Activated B cell treated with CpG ODN at 0.5 μM for 24 hours (primary cell): ENCODE measurements around the gene NOP9. TPM values are rescaled to one million over a fixed set of nuclear protein-coding genes. Genes with fewer than 3 reads are reported as not detected.

Source experiments
- ATAC-seq: fragments of 200-7000 bp; cut with Tn5 transposase; one replicate; pipeline ENCODE4 v1.10.0; 2021; ENCODE audit warnings: low read depth, mild to moderate bottlenecking, moderate library complexity
- CTCF ChIA-PET: fragments of 350-600 bp; sonication (Branson Sonifier 250); formaldehyde crosslinking; loops from one replicate; lab custom pipeline; 2021; ENCODE audit warnings: antibody characterized with exemption; lab: Charles Lee
- POLR2A ChIA-PET: fragments of 350-600 bp; sonication (Branson Sonifier 250); formaldehyde crosslinking; loops from one replicate; lab custom pipeline; 2021; ENCODE audit warnings: antibody characterized with exemption; lab: Charles Lee
- DNase-seq: peaks from one replicate; pipeline ENCODE4 v3.0.0; 2022
- H3K27ac Mint-ChIP-seq: one replicate; pipeline ENCODE4 v1.8.0; 2020; ENCODE audit warnings: mixed read lengths
- H3K27me3 Mint-ChIP-seq: one replicate; pipeline ENCODE4 v1.8.0; 2021; ENCODE audit warnings: mixed read lengths
- H3K36me3 Mint-ChIP-seq: one replicate; pipeline ENCODE4 v1.8.0; 2021; ENCODE audit warnings: low read depth, mixed read lengths
- H3K4me1 Mint-ChIP-seq: one replicate; pipeline ENCODE4 v1.8.0; 2021; ENCODE audit warnings: mixed read lengths
- H3K4me3 Mint-ChIP-seq: one replicate; pipeline ENCODE4 v1.8.0; 2020; ENCODE audit warnings: mild to moderate bottlenecking, mixed read lengths
- H3K9me3 Mint-ChIP-seq: one replicate; pipeline ENCODE4 v1.8.0; 2020; ENCODE audit warnings: mixed read lengths
- CTCF ChIP-seq: fragments of 200-600 bp; IDR thresholded peaks from one replicate; pipeline ENCODE4 v1.8.0; 2022; ENCODE audit warnings: antibody characterized with exemption, mild to moderate bottlenecking
- intact Hi-C: fragments of 100-400 bp; cut with micrococcal nuclease; formaldehyde crosslinking; loops from one replicate; pipeline ENCODE4 v1.15.1; 2024
- total RNA-seq: library from RNA; stranded (reverse); gene quantifications from 2 replicates; pipeline ENCODE4 v1.2.3, GENCODE V29; 2022

The NOP9 gene
- total RNA-seq, 1 donor from 2014 or later: 36.4 TPM

- H3K27ac Mint-ChIP-seq: no peak overlapping the region
- H3K9me3 Mint-ChIP-seq: no peaks in the 10 kb centered on the region
- H3K4me1 Mint-ChIP-seq: peaks cover 41% of the 10 kb centered on the region
- H3K4me3 Mint-ChIP-seq: no peak overlapping the region
- intact Hi-C loops: no loop called here
- ChIA-PET POLR2A (interaction anchor here (1.0 to 5.8 kb wide), 5 partner anchors 8 to 103 kb away, joined by 3 to 61 read pairs (median 5); partner anchors contain the start of genes IPO4 and TINF2), CTCF (interaction anchor here (0.7 to 1.5 kb wide), 4 partner anchors 13 to 154 kb away, joined by 3 to 6 read pairs (median 4); partner anchors contain the start of genes CIDEB and TINF2)
- no peak for ATAC-seq
- H3K27me3 Mint-ChIP-seq: no peaks in the 10 kb centered on the region
- no peak for TF ChIP-seq CTCF
- no peak for DNase-seq
- H3K36me3 Mint-ChIP-seq: peaks cover 63% of the 10 kb centered on the region
Measured at GRCh38 chr14:24292118-24292807, 7.4 kb upstream of the NOP9 start.

- TF ChIP-seq CTCF: no peak
- intact Hi-C loops: no loop called here
- Mint-ChIP-seq H3K27me3 (no peaks in the 10 kb centered on the region), H3K36me3 (peaks cover 61% of the 10 kb centered on the region), H3K4me1 (peaks cover 41% of the 10 kb centered on the region), H3K9me3 (no peaks in the 10 kb centered on the region), H3K27ac (no peak overlapping the region), H3K4me3 (no peak overlapping the region)
- no peak for ATAC-seq
- no peak for DNase-seq
- ChIA-PET POLR2A (interaction anchor here (0.6 to 5.8 kb wide), 3 partner anchors 14 to 51 kb away, joined by 3 to 61 read pairs (median 20); partner anchors contain the start of genes RABGGTA and TINF2), CTCF (interaction anchor here (0.7 kb wide), 1 partner anchor 703 kb away, joined by 3 read pairs; no protein-coding TSS in a partner anchor)
Measured at GRCh38 chr14:24293525-24293924, 6.1 kb upstream of the NOP9 start.

- Mint-ChIP-seq H3K36me3 (peaks cover 49% of the 10 kb centered on the region), H3K27me3 (no peaks in the 10 kb centered on the region), H3K9me3 (no peaks in the 10 kb centered on the region), H3K4me1 (peaks cover 47% of the 10 kb centered on the region), H3K4me3 (peak overlapping the region; percentile 57), H3K27ac (peak overlapping the region; percentile 90)
- TF ChIP-seq CTCF: peak; percentile 41
- DNase-seq (peak; percentile 50), ATAC-seq (peak; percentile 73)
- intact Hi-C loops: loop anchor here (1.0 to 5.0 kb wide), 10 partner anchors 17 to 238 kb away; partner anchors contain the start of genes DCAF11, IPO4, IRF9 and MDP1
- CTCF ChIA-PET: interaction anchor here (0.6 to 7.1 kb wide), 24 partner anchors 12 to 665 kb away, joined by 3 to 139 read pairs (median 5); partner anchors contain the start of genes CHMP4A, CIDEB, IPO4 and IRF9
- POLR2A ChIA-PET: interaction anchor here (0.6 to 8.2 kb wide), 16 partner anchors 14 to 202 kb away, joined by 3 to 242 read pairs (median 6); partner anchors contain the start of genes CHMP4A, GMPR2, IPO4 and IRF9
Measured at GRCh38 chr14:24296341-24297157, 3.1 kb upstream of the NOP9 start.

- Mint-ChIP-seq H3K4me1 (peaks cover 51% of the 10 kb centered on the region), H3K9me3 (no peaks in the 10 kb centered on the region), H3K4me3 (peak overlapping the region; percentile 9), H3K27ac (peak overlapping the region; percentile 90), H3K27me3 (no peaks in the 10 kb centered on the region), H3K36me3 (peaks cover 50% of the 10 kb centered on the region)
- ChIA-PET POLR2A (interaction anchor here (0.6 to 8.2 kb wide), 17 partner anchors 11 to 204 kb away, joined by 3 to 242 read pairs (median 6); partner anchors contain the start of genes CHMP4A, CIDEB, DCAF11 and GMPR2), CTCF (interaction anchor here (0.6 to 7.1 kb wide), 23 partner anchors 12 to 666 kb away, joined by 3 to 139 read pairs (median 5); partner anchors contain the start of genes CHMP4A, CIDEB, DCAF11 and IPO4)
- intact Hi-C loops: loop anchor here (1.0 to 5.0 kb wide), 5 partner anchors 35 to 239 kb away; partner anchors contain the start of genes DCAF11, IPO4, MDP1 and NRL
- ATAC-seq (peak; percentile 8), DNase-seq (no peak)
- TF ChIP-seq CTCF: no peak
Measured at GRCh38 chr14:24297190-24297964, 2.3 kb upstream of the NOP9 start.
